Activated CD8-positive, alpha-beta memory T cell treated with anti-CD3 and anti-CD28 coated beads, Interleukin-2, amount 50 U/mL, for 1 hour (primary cell): Measurements from ENCODE around the gene FGF19.

Experiments used
- DNase-seq: peaks from one replicate; pipeline ENCODE4 v3.0.0-alpha.2; 2020; ENCODE audit errors: extremely low read depth

Gene FGF19

DNA sequence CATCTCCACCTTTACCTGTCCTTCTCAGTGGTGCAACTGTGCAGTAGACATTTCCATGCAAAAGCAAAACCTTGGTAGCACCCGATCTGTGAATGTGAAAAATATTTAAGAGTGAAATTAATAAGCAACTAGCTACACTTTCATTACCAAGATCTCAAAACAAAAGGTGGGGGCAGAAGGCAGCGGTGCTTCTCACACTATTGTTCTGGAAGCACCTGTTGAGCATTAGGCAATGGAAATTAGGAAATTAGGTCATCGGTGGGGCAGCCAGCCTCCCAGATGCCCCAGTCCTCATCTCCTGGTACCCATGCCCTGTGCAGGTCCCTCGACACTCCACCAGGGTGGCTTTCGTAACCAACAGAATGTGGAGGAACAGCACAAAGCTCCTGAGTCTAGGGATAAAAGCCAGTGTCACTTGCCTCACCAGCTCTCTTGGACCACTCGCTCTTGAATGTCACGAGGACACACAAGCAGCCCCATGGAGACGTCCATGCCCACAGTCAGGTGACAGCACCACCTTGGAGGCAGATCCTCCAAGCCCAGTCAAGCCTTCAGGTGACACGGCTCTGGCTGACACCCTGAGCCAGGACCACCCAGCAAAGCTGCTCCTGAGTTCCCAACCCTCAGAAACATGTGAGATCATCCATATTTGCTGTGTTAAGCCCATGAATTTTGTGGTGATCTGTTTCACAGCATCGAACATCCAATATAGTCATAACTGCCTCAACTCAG, 31.9 kb downstream of the FGF19 start:
- DNase-seq: no peak

DNA sequence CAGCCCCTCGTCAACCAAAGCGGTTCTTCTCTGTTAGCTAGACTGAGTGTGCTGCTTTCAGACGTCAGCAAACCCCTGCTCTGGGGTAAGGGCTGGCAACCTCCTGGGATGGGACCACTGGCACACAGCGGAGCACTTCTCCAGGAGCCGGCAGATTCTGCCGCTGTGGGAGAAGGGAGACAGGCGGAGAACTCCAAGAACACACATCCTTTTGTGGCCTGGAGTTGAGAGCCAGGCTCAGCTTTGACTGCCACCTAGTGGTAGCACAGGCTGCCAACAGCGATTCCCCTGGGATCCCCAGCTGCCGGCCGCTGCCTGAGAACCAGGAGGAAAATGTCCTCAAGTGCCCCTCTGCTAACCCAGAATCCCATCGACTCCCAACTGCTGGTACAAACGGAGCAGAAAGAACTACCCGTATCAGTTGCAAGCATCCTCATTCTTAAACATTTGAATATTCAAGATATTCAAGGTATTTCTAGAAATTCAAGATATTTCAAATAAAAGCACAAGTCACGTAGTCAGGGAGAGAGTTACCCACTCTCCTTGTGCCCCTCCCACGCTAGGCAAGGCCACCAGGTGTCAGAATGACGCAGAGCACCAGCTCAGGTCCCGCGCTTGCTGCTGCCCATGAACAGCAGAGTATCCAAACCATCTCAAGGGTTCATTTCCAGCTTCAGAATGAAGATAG, 33.5 kb downstream of the FGF19 start:
- no peak for DNase-seq

DNA sequence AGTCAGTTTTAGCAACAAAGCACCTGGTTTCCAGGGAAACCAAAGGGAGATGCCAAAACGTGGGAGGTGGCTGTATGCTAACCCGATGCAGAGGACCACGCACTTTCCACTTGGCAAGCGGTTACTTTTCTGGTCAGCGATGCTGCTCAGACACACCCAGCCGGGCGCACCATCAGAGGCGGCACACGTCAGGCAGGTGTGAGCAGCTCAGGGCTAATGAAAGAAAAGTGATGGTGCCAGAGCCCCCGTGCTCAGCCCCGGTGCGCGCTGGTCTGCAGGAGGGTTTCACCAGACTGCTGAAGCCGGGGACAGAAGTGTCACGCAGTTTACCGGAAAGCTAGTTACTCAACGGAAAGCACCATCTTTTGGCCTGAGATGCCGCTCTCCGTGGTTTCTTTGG, 34.3 kb downstream of the FGF19 start:
- DNase-seq: no peak

DNA sequence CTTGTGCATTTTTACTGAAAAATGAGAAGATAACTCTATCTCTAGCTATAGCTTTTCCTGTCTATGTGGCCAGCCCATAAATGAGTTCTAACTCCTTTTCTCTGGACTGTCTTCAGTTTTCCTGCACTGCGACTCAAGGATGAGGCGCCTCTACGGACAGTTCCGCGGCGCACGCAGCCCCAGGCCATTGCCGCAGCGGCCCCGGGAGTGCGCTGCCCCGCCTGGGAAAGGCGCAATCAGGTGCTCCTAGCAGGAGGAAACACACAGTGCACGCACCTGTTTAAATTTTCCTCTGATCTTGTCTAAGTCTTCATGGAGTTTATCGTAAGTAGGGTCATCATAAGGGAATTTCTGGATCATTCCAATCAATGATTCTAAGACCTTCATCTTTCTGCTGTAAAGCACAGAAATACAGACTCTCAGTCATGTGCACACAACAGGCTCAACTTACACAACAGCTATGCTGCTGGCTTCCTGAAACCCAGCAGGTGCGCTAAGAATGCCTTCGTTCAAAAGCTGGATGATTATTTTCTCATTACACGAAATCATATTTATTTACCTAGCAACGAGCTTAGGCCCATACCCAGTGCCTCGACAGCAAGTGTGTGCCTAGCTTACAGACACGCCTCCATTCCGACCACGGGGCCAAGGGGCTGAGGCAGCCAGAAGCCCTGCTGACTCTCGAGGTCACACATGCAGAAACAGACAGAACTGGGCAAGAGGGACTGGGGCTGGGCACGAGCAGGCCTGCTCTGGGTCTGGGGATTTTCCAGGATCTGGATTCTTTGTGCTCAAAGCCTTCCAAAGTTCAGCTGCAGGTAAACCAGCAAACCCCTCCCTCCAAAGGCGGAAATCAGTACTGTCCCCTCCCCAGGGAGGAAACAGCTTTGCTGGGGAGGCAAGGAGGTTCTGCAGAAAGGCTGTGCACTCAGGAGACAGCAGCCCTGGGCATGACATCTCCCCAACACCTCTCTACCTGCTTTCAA, 35.9 kb downstream of the FGF19 start:
- DNase-seq: no peak

DNA sequence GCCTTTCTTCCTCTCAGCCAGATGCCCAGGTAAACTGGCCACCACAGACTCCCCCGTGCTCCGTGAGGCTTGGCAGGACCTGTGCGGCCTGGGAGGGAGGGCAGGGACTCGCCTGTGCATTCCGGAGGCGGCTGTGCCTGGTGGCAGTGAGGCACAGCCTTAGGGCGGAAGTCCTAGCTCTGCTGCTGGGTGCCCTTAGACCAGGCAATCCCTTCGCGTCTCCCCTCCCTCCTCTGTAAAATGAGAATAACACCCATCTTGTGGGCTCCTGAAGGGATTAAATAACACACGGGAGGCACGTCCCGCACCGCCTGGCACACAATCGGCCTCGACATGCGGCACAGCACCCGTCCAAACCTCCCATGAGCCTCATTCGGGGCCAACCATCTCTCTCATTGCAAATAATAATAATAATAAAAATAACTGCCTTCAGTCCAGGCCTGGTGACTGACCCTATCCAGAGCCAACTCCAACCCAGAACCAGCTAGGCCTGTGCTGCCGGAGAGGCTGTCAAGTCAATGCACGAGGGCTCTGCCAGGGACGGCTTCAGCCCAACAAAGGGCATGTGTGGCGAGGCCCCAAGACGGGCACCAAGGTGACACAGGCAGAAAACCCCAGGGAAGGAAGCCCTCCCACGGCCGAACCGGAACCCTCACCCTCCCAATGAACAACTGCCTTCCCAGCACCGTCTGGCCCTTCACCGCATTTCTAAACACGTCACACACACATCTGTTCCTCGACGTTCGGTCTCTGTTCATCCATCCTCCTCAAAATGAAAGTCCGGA, 36.9 kb downstream of the FGF19 start:
- no peak for DNase-seq

DNA sequence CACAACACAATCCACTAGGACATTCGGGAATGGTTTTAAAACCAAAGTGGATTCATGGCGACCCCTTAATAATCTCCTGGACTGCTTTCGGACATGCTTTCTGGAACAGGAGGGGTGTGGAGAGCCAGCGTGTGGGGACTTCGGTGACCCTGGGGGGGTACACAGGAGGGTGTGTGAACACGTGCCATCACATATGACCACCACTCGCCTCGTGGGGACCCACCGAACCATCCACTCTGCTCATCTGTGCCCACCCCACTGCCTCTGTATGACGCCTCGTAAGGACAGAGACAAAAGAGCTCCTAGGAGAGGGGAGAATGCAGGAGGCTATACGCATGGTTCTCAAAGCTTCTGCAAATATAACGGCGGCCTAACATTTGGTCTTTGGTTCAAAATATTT, 37.6 kb downstream of the FGF19 start:
- DNase-seq: no peak

DNA sequence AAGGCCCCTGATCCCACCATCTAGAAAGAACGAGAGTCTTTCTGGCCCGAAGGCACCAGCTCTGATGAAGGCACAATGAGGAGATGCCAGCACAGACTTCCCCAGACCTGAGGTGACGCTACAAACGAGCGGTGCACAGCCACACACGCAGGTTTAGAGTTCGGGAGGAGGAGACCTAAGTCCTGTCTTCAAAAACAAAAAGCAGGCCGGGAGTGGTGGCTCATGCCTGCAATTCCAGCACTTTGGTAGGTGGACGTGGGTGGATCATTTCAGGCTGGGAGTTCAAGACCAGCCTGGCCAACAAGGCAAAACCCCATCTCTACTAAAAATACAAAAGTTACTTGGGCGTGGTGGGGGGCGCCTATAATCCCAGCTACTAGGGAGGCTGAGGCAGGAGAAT, 38.2 kb downstream of the FGF19 start:
- DNase-seq: no peak

DNA sequence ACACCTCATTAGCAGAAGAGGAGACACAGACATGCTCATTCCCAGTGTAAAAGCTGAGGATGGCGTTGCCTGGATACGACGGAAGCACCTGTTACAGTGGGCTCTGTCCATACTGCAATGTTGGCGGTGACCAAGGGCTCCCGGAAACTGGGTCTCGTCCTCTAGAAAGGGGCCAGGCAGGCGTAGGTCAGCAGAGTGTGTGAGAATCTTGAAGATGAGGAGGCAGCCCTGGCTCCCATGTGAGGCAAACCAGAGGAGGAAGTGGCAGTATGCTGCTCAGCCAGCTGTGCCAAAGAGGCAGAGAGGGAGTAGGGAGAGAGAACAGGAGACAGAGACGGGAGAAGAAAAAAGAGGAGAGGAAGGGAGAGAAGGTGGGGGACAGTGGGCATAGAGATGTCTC, 38.9 kb downstream of the FGF19 start:
- DNase-seq: no peak

DNA sequence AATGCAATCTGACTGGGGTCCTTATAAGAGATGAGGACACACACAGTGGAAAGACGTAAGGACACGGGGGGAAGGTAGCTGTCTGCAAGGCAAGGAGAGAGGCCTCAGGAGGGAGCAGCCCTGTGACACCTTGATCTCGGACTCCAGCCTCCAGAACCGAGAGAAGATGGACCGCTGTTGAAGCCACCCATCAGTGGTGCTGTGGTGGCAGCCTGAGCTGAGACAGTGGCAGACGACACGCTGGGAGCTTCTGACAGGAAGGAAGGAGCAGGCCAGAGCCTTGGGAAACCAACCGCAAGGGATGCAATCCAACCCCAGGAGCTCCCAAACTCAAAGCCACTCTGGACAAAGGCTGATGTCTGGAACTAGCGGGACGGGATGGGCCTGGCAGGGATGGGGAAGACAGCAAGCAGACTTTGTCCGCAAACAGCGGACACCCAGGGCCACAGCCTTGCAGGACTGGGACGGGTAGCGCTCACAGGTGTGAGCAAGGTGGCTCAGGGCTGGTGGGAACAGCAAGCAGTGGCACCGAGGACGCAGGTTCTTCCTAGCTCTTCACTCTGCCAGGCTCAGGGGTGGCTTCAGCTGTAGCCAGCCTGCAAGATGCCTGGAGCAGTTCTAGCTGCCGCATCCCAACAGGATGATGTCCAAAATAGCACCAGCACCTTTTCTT, 39.6 kb downstream of the FGF19 start:
- DNase-seq: no peak

DNA sequence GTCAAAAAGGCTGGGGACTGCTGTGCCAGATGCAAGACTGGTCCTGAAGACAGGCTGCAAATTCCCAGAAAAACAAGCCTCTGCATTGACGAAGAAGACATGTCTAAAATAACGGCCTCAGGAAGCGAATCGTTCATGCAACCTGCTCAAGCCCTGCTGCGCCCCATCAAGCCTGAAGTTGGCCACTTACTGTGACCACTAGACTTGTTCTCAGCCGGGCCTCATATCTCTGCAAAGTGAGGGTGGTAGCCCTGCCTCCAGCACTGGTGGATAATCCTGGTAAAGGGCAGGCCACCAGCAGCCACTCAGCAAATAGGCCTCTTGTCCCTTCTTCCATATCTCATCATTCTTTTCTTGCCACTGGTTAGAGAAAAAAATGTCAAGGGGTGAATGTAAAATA, 40.5 kb downstream of the FGF19 start:
- no peak for DNase-seq

DNA sequence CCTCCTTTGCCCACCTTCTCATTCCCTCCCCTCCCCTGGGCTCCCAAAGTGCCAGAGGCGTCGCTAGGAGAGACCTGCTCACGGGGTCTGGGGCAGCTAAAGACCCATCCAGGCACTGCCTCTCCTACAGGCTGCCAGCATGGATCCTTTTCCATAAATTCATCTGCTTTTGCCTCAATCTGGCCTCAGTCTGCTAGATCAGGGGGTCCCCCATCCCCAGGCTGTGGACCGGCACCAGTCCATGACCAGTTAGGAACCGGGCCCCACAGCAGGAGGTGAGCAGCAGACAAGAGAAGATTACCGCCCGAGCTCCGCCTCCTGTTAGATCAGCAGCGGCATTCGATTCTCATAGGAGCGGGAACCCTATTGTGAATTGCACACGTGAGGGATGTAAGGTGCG, 41.0 kb downstream of the FGF19 start:
- DNase-seq: no peak

DNA sequence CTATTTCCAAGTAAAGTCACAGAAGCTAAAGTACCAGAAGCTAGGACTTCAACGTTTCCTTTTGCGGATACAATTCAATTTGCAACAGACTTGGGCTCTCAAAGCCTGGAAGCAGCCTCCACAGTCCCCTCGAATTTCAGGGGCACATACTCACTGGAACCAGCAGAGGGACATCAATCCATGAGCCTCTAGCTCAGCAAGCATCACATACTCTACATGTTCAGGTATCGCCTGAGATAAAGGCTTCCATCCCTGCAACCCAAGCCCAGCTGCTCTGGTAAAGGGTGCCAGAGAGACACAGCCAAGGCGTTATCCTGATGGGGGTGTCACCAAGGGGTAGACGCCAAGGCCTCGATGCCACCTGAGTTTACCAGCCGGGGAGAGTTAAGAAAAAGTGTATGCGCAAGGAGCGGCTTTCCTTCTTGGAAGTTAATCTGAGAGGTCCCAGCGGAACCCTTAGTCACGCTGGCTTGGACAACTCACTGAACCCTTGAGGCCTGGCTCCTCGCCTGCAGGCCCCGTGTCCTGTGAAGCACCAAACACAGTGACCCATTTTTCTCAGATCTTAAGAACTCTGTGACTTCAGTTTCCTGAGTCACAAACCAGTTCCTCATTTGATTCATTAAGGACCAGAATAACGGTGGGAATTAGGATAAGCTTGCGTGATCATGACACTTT, 41.7 kb downstream of the FGF19 start:
- DNase-seq: no peak

DNA sequence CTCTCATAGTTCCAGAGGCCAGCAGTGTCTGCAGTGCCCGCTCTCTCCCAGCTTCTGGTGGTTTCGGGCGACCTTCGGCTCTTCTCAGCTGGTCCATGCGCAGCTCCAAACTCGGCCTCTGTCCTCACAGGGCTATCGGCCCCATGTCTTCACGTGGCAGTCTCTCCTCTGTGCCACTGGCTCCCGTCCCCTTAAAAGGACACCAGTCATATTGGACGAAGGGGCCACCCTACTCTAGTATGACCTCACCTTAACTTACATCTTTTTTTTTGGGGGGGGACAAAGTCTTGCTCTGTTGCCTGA, 42.5 kb downstream of the FGF19 start:
- DNase-seq: no peak

DNA sequence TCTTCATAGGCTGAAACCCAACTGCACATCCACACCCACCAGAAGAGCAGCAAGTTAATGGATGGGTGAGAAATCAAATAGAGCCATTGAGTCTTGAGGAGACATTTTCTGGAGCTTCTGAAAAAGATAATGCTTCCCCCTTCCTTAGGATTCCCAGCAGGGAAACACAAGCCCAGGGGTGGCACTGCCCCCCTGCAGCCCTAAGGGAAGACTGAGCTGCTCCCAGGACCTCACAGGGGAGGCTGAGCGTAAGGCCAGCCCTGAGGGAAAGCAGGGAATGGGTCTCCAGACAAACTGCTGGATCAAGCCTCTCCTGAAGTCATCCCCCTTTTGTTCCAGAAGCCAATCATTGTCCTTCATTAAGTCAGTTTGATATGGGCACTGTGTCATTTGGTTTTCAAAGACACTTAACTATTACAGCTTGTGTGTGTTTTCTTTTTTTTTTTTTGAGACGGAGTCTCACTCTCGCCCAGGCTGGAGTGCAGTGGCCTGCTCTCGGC, 43.8 kb downstream of the FGF19 start:
- no peak for DNase-seq

DNA sequence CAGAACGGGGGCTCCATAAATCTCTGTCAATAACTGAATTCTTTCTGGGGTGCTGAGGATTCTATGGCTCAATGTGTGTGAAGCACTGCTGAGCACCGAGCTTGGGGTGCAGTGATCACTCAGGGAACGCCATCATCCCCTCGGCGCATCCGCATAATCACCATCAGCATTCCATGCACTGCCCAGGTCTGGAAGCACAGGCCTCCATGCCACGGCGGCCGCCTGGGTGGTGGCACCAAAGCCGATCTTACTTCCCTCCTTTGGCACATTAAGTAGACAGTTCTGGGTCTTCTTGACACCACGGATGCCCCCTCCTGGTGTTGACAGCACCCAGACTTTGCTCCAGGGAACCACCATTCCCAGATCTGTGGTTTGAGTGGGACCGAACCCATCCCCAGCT, 44.2 kb downstream of the FGF19 start:
- DNase-seq: no peak

DNA sequence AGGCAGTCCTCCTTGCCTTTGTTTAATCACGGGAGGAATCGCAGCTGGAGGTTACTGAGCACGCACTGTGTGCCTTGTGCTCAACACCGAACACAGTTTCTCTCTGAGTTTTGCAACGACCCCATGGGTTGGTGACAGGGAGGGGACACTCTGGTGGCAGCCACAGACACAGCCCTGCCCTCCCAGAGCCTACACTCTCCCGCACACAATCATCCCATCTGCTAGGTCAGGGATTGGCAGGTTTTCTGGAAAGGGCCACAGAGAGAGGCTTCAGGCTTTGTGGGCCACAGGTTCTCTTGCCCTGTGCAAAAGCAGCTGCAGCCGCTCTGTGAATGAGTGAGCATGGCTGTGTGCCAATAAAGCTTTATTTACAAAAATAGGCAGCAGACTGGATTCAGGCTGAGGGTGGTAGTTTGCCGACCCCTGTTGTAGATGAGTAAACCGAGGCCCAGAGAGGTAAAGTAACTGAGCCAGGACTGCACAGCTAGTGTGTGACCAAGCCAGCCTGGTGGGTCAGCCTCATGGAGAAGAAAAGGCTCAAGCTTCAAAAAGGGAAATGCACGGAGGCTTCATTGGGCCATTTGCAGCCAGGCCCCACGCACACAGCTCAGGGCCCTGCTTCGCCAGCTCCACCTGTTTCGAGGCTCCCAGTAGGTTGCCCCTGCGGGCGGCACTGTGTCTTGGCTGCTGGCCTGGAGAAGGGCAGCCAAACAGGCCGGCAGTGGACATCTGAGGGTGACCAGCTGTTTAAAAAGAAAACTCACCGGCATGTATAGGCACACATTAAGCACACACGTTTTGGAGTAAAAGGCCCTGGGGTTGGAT, 45.0 kb downstream of the FGF19 start:
- no peak for DNase-seq

DNA sequence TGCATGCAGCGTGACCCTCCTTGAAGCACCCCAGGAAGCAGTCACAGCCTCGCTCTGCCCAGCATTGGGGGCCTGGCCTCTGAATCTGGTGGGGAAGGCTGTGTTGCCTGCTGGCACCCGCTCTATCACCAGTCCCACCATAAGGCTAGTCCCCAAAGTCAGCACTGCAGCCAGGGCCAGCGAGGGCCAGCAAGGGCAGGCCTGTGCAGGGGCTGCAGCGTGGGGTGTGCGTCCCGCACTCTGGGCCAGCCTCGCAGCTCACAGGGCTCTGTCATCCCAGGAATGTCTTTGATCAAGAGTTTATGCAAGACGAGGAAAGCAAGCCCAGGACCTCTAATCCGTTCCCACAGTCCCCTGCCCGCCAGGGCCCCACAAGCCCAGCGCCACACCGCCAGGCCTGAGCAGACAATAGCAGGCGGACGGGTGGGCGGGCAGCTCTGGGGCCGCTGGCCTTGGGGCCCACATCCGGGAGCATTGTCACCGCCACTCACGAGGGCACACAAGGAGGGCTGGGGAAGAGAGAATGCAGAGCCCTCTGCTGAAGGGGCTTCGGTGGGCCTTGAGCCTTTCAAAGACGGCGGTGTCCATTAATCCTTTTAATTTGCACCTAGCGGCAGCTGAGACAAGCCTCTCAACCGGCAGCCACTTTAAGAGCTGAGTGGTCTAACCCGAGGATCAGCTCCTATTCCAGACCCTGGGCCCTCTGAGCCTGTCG, 45.8 kb downstream of the FGF19 start:
- no peak for DNase-seq

DNA sequence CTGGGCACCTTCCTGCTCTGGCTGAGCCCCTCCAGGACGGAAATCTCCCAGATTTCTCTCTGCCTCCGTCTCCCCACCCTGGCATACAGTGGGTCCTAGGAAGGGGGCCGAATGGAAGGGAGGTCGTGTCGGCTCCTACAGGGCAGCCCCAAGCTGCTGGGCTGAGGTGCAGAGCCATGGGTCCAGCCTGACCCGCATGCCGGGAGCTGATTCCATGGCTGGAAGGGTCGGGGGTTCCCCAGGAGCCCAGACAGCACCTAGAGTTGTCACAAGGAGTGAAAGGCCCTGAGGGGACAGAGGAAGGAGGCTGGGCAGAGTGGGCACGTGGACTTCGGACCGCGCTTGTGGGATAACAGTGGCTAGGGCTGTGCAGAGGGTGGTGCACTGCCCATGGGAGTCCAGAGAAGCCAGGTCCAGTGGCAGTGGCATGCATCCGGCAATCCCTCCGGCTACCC, 46.3 kb downstream of the FGF19 start:
- no peak for DNase-seq
